ENCODE measurements around the gene SORBS2.

DNA sequence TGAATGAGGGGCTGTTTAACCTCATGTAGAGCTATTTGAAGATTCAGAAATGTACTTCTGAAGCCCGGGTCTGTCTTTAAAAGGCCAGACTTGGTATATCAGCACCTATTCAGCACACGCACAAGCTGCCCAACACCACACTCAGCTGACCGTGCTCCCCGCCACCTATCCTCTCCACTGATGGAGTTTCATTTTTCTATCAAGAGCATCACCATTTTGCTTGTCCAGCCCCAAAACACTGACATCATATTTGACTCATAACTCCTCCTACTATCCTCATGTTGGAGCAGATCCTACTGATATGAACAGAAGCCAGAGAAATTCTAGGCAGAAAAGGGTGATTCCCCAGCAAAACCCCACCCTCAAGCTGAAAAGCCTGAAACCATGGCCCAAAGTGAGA is 100.3 kb downstream of the SORBS2 start:
- TF ChIP-seq SP2 (IDR thresholded peaks at IDR 0.05; ENCODE audit: low read length) (no peak), CBX5 (IDR thresholded peaks at IDR 0.05; ENCODE audit: low read depth, low read length) (no peak), EZH2 (IDR thresholded peaks at IDR 0.05; ENCODE audit: low read depth, low read length, severe bottlenecking) (no peak), POLR2AphosphoS5 (IDR thresholded peaks at IDR 0.05; ENCODE audit: low read depth, low read length) (no peak)
- TF ChIP-seq, protein P1, sequence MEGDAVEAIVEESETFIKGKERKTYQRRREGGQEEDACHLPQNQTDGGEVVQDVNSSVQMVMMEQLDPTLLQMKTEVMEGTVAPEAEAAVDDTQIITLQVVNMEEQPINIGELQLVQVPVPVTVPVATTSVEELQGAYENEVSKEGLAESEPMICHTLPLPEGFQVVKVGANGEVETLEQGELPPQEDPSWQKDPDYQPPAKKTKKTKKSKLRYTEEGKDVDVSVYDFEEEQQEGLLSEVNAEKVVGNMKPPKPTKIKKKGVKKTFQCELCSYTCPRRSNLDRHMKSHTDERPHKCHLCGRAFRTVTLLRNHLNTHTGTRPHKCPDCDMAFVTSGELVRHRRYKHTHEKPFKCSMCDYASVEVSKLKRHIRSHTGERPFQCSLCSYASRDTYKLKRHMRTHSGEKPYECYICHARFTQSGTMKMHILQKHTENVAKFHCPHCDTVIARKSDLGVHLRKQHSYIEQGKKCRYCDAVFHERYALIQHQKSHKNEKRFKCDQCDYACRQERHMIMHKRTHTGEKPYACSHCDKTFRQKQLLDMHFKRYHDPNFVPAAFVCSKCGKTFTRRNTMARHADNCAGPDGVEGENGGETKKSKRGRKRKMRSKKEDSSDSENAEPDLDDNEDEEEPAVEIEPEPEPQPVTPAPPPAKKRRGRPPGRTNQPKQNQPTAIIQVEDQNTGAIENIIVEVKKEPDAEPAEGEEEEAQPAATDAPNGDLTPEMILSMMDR (IDR thresholded peaks at IDR 0.05; ENCODE audit: control extremely low read depth in 1 of 3, insufficient read depth in 1 of 3, low read depth in 1 of 3, low read length in 3 of 3): no peak
